ENCODE data around the gene C6orf141. TPM values are rescaled to one million over a fixed set of nuclear protein-coding genes. Genes with fewer than 3 reads are reported as not detected.

C6orf141 gene
- total RNA-seq, 1 experiment from 2014 or later = 40.1 TPM

Other genes starting within 250 kb of the C6orf141 start
- 13.7 and 13.8 TPM in 2 replicates for gene MMUT, start 87.4 kb upstream of the C6orf141 start, total RNA-seq (2021)
- 14.5 and 15.5 TPM in 2 replicates for gene CENPQ, start 87.3 kb upstream of the C6orf141 start, total RNA-seq (2021)
- gene GLYATL3, start 50.7 kb upstream of the C6orf141 start, total RNA-seq (2021) = not detected in 2 replicates
- gene RHAG, start 86.2 kb downstream of the C6orf141 start, total RNA-seq (2021) = not detected in 2 replicates
- not detected in 2 replicates for gene CRISP2, start 162.9 kb downstream of the C6orf141 start, total RNA-seq (2021)
- gene CRISP3, start 193.7 kb downstream of the C6orf141 start, total RNA-seq (2021) = not detected in 2 replicates
- gene PGK2, start 236.6 kb downstream of the C6orf141 start, total RNA-seq (2021) = not detected in 2 replicates

Measured in H9 (cell line).